Nephron (organoid): Measurements from ENCODE around the gene SLC35C1.
A peak's percentile ranks its signal among the peaks of the same experiment; 100 is the strongest.

ENCODE experiments used
- H3K27ac Mint-ChIP-seq, 3 experiments: 2 replicates each; pipeline ENCODE4 v1.8.0; 2020; ENCODE audit warnings: mixed read lengths in 3 of 3, mild to moderate bottlenecking in 2 of 3, moderate library complexity in 1 of 3
- H3K27me3 Mint-ChIP-seq: 2 replicates; pipeline ENCODE4 v1.8.0; 2021; ENCODE audit warnings: low read depth, mild to moderate bottlenecking, moderate library complexity, mixed read lengths
- H3K36me3 Mint-ChIP-seq: 2 replicates; pipeline ENCODE4 v1.8.0; 2020; ENCODE audit warnings: low read depth, mixed read lengths
- H3K4me1 Mint-ChIP-seq: 2 replicates; pipeline ENCODE4 v1.8.0; 2020; ENCODE audit warnings: mixed read lengths
- H3K4me3 Mint-ChIP-seq, 3 experiments: 2 replicates each; pipeline ENCODE4 v1.8.0; 2020; ENCODE audit warnings: mild to moderate bottlenecking in 3 of 3, mixed read lengths in 3 of 3, moderate library complexity in 2 of 3
- H3K9me3 Mint-ChIP-seq: 2 replicates; pipeline ENCODE4 v1.8.0; 2020; ENCODE audit warnings: mixed read lengths
- TF ChIP-seq, protein P1 (sequence below), 3 experiments: fragments of 200-600 bp; sonication (generic); IDR thresholded peaks; one replicate each; pipeline ENCODE4 v1.5.0; 2021; ENCODE audit warnings: antibody characterized with exemption in 3 of 3; ENCODE audit not compliant: unreplicated experiment in 3 of 3

The SLC35C1 gene

DNA sequence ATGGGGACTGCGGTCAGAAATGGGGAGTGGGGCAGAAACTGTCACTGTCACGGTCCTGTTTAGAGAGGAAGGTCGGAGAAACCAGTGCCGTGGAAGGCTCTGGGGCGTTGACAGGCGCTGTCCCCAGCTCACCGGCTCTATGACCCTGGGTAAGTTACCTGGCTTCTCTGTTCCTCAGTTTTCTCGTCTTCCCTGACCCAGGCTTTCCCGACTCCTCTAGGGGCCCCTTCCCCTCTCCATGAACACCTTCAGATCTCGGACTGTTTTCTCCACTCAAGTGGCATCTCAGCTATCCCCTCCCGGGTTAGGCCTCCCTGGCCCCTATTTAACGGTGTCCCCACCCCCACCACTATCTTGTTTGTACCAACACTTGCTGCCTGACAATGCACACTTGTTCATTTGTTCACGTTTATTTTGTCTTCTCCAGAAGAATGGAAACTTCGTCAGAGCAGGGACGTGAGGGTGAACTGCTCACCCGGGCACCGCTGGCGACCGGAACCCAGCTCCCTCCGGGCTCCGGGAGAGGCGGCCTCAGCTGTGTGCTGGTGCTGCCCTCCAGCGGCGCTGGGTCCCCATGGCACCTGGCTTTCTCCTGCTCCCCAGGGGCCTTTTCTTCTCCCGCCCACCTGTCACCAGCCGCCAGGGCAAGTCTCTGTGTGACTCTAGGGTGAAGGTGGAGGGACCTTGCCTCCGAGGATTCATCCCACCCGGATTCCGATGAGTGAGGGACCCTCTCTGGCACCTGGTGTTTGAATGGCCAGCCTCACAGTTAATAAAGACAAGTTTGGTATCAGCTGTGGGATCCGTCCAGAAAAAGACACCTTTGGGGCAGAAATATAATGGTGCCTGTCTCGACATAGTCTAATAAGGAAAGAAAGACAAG is 33.1 kb upstream of the SLC35C1 start:
- Mint-ChIP-seq H3K36me3 (no peaks in the 10 kb centered on the region), H3K4me3 (peak overlapping the region; percentile 84 to 90 (median 86)), H3K27me3 (peaks cover 40% of the 10 kb centered on the region), H3K27ac (peak overlapping the region in 1 of 3 experiments; percentile 7), H3K4me1 (peaks cover 13% of the 10 kb centered on the region), H3K9me3 (no peaks in the 10 kb centered on the region)
- TF ChIP-seq, protein P1, sequence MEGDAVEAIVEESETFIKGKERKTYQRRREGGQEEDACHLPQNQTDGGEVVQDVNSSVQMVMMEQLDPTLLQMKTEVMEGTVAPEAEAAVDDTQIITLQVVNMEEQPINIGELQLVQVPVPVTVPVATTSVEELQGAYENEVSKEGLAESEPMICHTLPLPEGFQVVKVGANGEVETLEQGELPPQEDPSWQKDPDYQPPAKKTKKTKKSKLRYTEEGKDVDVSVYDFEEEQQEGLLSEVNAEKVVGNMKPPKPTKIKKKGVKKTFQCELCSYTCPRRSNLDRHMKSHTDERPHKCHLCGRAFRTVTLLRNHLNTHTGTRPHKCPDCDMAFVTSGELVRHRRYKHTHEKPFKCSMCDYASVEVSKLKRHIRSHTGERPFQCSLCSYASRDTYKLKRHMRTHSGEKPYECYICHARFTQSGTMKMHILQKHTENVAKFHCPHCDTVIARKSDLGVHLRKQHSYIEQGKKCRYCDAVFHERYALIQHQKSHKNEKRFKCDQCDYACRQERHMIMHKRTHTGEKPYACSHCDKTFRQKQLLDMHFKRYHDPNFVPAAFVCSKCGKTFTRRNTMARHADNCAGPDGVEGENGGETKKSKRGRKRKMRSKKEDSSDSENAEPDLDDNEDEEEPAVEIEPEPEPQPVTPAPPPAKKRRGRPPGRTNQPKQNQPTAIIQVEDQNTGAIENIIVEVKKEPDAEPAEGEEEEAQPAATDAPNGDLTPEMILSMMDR (IDR thresholded peaks at IDR 0.05; ENCODE audit: unreplicated experiment in 3 of 3), result peak; percentile 89 to 92 (median 89)

DNA sequence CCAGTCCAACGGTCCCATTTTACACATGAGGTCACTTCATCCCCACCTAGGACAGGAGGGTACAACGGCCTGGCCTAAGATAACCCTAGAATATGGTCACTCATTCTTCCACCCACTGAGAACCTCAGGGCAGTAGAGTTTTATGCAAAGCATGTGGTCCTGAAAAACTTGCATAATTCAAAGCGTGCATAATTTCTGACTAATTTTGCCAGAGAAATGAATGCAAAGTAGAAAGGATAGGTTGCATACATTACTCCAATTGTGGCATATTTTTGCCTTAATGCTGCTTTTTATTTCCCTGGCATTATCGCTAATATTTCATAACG is 32.5 kb upstream of the SLC35C1 start:
- H3K9me3 Mint-ChIP-seq, result no peaks in the 10 kb centered on the region
- no peak overlapping the region for H3K27ac Mint-ChIP-seq
- TF ChIP-seq, protein P1 (IDR thresholded peaks at IDR 0.05; ENCODE audit: unreplicated experiment in 3 of 3), result no peak
- H3K4me1 Mint-ChIP-seq, result peaks cover 13% of the 10 kb centered on the region
- peaks cover 35% of the 10 kb centered on the region for H3K27me3 Mint-ChIP-seq
- H3K4me3 Mint-ChIP-seq, result peak overlapping the region; percentile 53 to 90 (median 86)
- no peaks in the 10 kb centered on the region for H3K36me3 Mint-ChIP-seq

DNA sequence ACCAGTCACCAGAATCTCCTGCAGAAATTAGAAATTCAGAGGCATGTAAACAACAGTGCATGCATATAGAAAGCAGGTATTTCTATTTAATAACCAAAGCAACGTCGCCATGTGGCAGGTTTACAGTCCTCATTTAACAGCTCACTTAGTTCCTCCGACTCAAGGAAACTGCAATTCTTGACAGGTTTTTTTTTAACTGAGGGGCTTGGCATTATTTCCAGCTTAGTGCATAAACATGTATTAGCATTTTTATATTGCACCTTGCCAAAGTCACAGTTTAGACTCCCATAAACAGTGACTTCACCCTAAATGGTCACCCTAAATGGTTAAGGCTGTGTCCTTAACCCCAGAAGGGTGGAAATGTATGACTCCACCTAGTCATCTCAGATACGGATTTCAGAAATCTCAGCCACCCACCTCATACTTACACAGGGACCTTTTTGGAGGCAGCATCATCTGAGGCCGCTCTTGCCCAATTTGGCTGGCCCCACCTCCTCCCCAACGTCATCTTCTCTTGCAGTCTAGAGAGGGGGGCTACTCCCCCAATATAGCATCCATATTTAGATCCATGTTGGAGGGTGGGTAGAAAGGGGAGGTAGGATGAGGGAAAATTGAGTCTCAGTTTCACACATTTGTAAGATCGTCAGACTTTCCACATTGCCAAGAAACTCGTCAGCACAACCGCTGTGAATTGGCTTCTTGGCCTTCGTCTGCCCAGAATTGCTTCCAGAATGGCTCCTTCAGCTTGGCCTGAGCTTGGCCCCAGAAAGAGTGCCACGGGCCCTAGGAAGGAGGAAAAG is 31.8 kb upstream of the SLC35C1 start:
- no peaks in the 10 kb centered on the region for H3K9me3 Mint-ChIP-seq
- TF ChIP-seq, protein P1 (IDR thresholded peaks at IDR 0.05; ENCODE audit: unreplicated experiment in 3 of 3), result no peak
- peak overlapping the region in 1 of 3 experiments; percentile 21 for H3K4me3 Mint-ChIP-seq
- peaks cover 33% of the 10 kb centered on the region for H3K27me3 Mint-ChIP-seq
- H3K4me1 Mint-ChIP-seq, result peaks cover 13% of the 10 kb centered on the region
- H3K36me3 Mint-ChIP-seq, result no peaks in the 10 kb centered on the region
- no peak overlapping the region for H3K27ac Mint-ChIP-seq

DNA sequence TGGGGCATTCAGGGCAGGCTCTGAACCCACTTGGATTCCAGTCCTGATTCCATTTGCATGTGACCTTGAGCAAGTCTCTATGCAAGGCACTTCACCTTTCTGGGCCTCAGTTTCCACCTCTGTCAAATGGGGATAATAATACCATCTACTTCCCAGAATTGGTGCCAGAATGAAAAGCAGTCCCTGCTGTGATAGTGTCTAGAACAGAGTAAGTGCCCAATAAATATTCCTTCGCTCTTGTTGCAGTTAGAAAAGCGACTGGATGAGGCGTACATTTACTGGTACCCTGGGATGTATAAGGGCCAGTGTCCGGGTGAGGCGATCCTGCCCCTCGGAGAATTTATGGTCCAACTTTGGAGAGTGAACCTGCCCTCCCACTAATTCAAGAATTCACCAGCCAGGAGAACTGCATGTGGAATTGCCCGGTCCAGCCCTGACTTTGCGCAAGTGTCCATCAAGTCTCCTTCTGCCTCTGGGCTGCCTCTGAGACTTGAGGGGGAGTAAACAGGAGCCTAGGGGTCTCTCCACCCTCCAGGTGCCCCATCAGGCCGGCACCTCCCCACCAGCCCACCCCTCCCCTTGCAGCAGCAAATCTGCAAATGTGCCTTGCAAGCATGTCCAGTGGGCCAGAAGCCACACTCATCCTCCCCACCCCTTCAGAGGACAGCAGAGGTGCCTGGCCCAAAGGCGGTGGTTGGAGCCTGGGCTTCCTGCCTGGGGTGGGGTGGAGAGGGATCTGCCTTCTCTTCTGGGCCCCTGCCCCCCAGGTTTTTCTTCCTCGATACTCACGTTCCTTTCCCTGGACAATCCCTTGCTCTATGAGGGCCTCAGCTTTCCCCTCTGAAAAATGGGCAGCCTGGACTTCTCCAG is 30.9 kb upstream of the SLC35C1 start:
- no peak overlapping the region for H3K27ac Mint-ChIP-seq
- H3K36me3 Mint-ChIP-seq, result no peaks in the 10 kb centered on the region
- TF ChIP-seq, protein P1 (IDR thresholded peaks at IDR 0.05; ENCODE audit: unreplicated experiment in 3 of 3), result no peak
- no peak overlapping the region for H3K4me3 Mint-ChIP-seq
- peaks cover 13% of the 10 kb centered on the region for H3K4me1 Mint-ChIP-seq
- peaks cover 29% of the 10 kb centered on the region for H3K27me3 Mint-ChIP-seq
- H3K9me3 Mint-ChIP-seq, result no peaks in the 10 kb centered on the region

DNA sequence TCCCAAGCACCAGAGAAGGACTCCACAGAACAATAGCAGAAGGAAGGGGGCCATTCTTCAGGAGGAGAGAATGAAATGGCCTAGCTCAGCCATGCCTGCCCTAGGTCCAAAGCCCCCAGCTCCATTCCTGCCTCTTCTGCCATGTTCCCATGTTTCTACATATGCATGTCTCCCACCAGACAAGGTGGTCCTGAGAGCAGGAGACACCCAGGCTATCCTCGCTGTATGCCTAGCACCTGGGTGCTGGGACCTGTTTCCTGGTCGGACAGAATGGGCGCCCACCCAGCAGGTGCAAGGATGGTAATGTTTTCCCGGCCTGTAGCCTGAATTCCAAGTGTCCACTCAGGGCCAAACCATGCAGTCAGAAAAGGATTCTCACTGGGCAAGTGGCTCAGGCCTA is 30.2 kb upstream of the SLC35C1 start:
- TF ChIP-seq, protein P1 (IDR thresholded peaks at IDR 0.05; ENCODE audit: unreplicated experiment in 3 of 3), result no peak
- Mint-ChIP-seq H3K27me3 (peaks cover 22% of the 10 kb centered on the region), H3K9me3 (no peaks in the 10 kb centered on the region), H3K4me1 (peaks cover 13% of the 10 kb centered on the region), H3K27ac (no peak overlapping the region), H3K4me3 (no peak overlapping the region), H3K36me3 (no peaks in the 10 kb centered on the region)
